Endothelial cell of umbilical vein (primary cell): ENCODE data around the gene MCHR1. TPM values are rescaled to one million over a fixed set of nuclear protein-coding genes. Genes with fewer than 3 reads are reported as not detected.

ENCODE experiments used
- BruUV-seq: library from RNA; stranded (reverse); fragments of 400-500 nt; replicated peaks from 2 replicates; lab custom pipeline; 2021; lab: Mats Ljungman, UMichigan
- CTCF ChIA-PET: fragments of 300-600, 350-600 bp; sonication (Branson Sonifier 250); formaldehyde crosslinking; loops from one replicate; lab custom pipeline; 2021; ENCODE audit warnings: antibody characterized with exemption, inconsistent platforms; lab: Charles Lee
- POLR2A ChIA-PET: fragments of 300-600, 350-600 bp; sonication (Branson Sonifier 250); formaldehyde crosslinking; loops from one replicate; lab custom pipeline; 2021; ENCODE audit warnings: antibody characterized with exemption, inconsistent platforms; lab: Charles Lee
- DNase-seq: peaks from one replicate; pipeline ENCODE4 v3.0.0-alpha.2; 2011; ENCODE audit warnings: low read depth, low spot score
- FAIRE-seq: peaks from 2 replicates; lab custom pipeline; 2011; peaks lifted over from hg19 to GRCh38; lab: Jason Lieb, UNC
- H2AFZ ChIP-seq: 2 replicates; pipeline ENCODE4 v1.6.0; 2012; ENCODE audit warnings: low read depth, low read length, control low read depth, inconsistent platforms
- H3K27ac ChIP-seq: 2 replicates; pipeline ENCODE4 v1.5.1; 2011; ENCODE audit warnings: low read depth, mild to moderate bottlenecking, control low read depth, low read length, moderate library complexity; ENCODE audit not compliant: insufficient read depth
- H3K27me3 ChIP-seq, 2 experiments: 2 replicates each; pipeline versions ENCODE4 v1.6.0 to v1.6.1; 2011; ENCODE audit warnings: low read length in 2 of 2, mixed read lengths in 1 of 2; ENCODE audit not compliant: control insufficient read depth in 2 of 2, insufficient read depth in 2 of 2
- H3K36me3 ChIP-seq, 2 experiments: 2 replicates in 1 of 2; 3 replicates in 1 of 2; pipeline ENCODE4 v1.5.1; 2011; ENCODE audit warnings: low read length in 2 of 2, mild to moderate bottlenecking in 1 of 2, moderate library complexity in 1 of 2; ENCODE audit not compliant: control insufficient read depth in 2 of 2, insufficient read depth in 2 of 2; ENCODE audit errors: extremely low read depth in 1 of 2
- H3K4me1 ChIP-seq: 3 replicates; pipeline ENCODE4 v1.5.1; 2011; ENCODE audit warnings: mild to moderate bottlenecking, low read length; ENCODE audit not compliant: control insufficient read depth, insufficient read depth; ENCODE audit errors: extremely low read depth
- H3K4me2 ChIP-seq: 2 replicates; pipeline ENCODE4 v1.6.1; 2011; ENCODE audit warnings: low read length, control low read depth, mixed read lengths; ENCODE audit not compliant: insufficient read depth
- H3K4me3 ChIP-seq, 3 experiments: fragments of 200-600 bp in 1 of 3; sonication (generic), shearing (Covaris generic) in 1 of 3; replicated peaks in 1 of 3; 2 replicates each; pipeline ENCODE4 v1.5.1; 2011 to 2016; ENCODE audit warnings: control low read depth in 3 of 3, low read length in 3 of 3, mild to moderate bottlenecking in 2 of 3, inconsistent platforms in 1 of 3, low read depth in 1 of 3, moderate library complexity in 1 of 3; ENCODE audit not compliant: insufficient read depth in 1 of 3
- H3K79me2 ChIP-seq: 2 replicates; pipeline ENCODE4 v1.6.0; 2012; ENCODE audit warnings: low read length, inconsistent platforms; ENCODE audit not compliant: control insufficient read depth, insufficient read depth
- H3K9ac ChIP-seq: replicated peaks from 2 replicates; pipeline ENCODE3; 2011; ENCODE audit warnings: low read length, control low read depth; ENCODE audit not compliant: insufficient read depth; ENCODE audit errors: extremely low read depth
- H3K9me1 ChIP-seq: replicated peaks from 3 replicates; pipeline ENCODE4 v1.6.0; 2011; ENCODE audit warnings: mild to moderate bottlenecking, low read length; ENCODE audit not compliant: control insufficient read depth, insufficient read depth; ENCODE audit errors: extremely low read depth
- H3K9me3 ChIP-seq: replicated peaks from 2 replicates; pipeline ENCODE4 v1.5.1; 2012; ENCODE audit warnings: low read length, inconsistent platforms; ENCODE audit not compliant: control insufficient read depth, insufficient read depth
- H4K20me1 ChIP-seq: replicated peaks from 2 replicates; pipeline ENCODE3; 2011; ENCODE audit warnings: mild to moderate bottlenecking, low read length; ENCODE audit not compliant: control insufficient read depth, insufficient read depth; ENCODE audit errors: extremely low read depth
- FOS ChIP-seq: IDR thresholded peaks from 2 replicates; pipeline ENCODE4 v1.6.1; 2011; ENCODE audit warnings: mild to moderate bottlenecking, low read length, moderate library complexity, borderline replicate concordance; ENCODE audit not compliant: insufficient read depth
- JUN ChIP-seq: IDR thresholded peaks from 2 replicates; pipeline ENCODE4 v1.6.1; 2011; ENCODE audit warnings: borderline replicate concordance, low read depth; ENCODE audit not compliant: insufficient read length, insufficient read depth
- POLR2A ChIP-seq: IDR thresholded peaks from 2 replicates; pipeline ENCODE4 v1.6.1; 2012; ENCODE audit warnings: low read depth, mild to moderate bottlenecking, control low read depth, low read length
- POLR2AphosphoS5 ChIP-seq: IDR thresholded peaks from 2 replicates; pipeline ENCODE4 v1.6.1; 2012; ENCODE audit warnings: low read depth, mild to moderate bottlenecking, control low read depth, low read length, moderate library complexity; ENCODE audit not compliant: insufficient read depth
- dilution Hi-C: fragments of 300-500 bp; cut with MboI; formaldehyde crosslinking; loops from one replicate; pipeline ENCODE4 v1.15.0; 2019; ENCODE audit warnings: low sequenced_read_pairs; ENCODE audit not compliant: extremely low pct_ligation_motif_present
- intact Hi-C: fragments of 100-400 bp; cut with micrococcal nuclease; formaldehyde crosslinking; loops from one replicate; pipeline ENCODE4 v1.10.0; 2022
- polyA plus RNA-seq, 4 experiments: library from polyadenylated mRNA; depleted of rRNA in 3 of 4; stranded (reverse) in 3 of 4; unstranded in 1 of 4; fragments of >200 nt; gene quantifications; 2 replicates each; pipeline versions ENCODE4 v1.2.1 to v1.2.3, GENCODE V29; 2011 to 2012; ENCODE audit warnings: missing spikeins in 1 of 4
- total RNA-seq: library from RNA; stranded (reverse); gene quantifications from 2 replicates; pipeline ENCODE4 v1.2.3, GENCODE V29; 2021
- TF ChIP-seq, protein P1 (sequence below): IDR thresholded peaks from 2 replicates; pipeline ENCODE4 v1.6.1; 2011; ENCODE audit not compliant: insufficient read depth, insufficient read length

Gene MCHR1
- total and polyA plus RNA-seq, 2 donors (not counting 3 experiments of a cell fraction or from before 2014, with no cell fraction given): not detected

DNA sequence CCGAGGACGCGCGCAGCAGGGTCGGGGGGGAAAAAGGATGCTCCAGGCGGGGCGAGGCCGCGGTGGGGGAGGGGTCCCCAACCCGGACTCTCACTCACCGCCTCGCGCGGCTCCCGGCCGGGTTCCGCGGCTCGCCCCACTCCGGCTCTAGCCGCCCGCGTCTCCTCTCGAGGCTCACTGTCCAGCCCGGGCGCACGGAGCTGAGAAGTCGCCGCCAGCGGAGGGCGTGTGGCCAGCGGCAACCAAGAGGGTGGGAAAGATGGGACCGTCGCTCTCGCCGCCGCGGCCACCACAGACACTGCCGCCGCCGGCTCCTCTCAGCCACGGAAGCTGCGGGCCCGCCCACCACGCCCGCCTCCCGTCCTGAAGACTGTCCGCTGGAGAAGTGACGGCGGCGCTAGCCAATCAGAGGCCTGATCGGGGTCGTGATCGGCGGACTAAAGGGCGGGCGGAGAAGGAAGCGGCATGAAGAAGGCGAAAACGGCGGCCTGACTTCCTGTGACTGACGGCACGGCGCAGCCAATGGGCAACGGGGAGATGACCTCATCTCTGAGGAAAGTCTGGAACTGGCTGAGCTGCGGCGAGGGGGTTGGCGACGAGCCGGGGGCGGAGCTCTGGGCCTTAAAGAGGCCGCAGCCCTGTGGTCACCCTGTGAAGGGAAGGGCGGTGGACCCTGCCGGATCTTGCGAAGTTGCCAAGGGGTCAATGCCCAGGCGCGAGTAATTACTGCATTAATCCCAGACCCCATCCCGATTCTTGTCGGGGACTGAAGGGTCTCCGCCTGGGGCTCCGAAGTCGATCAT lies 42.7 kb upstream of the MCHR1 start, which contains the start of gene MRTFA:
Gene MRTFA (minus strand): TSS at position 340 of the 803 bp plus-strand sequence.
- no TSS peak for BruUV-seq
- intact Hi-C loops: loop anchor here (2.0 to 5.0 kb wide), 2 partner anchors 112 to 459 kb away; partner anchors contain the start of gene TNRC6B
- H3K4me3 ChIP-seq: peak within 1 kb of the TSS; percentile 72 to 88 (median 87)
- H3K4me1 ChIP-seq: peaks cover 21% of the 10 kb centered on the region
- peak within 1 kb of the TSS; percentile 94 for H3K4me2 ChIP-seq
- H3K9ac ChIP-seq: peak within 1 kb of the TSS; percentile 81
- peak; percentile 99 for FAIRE-seq
- H3K9me1 ChIP-seq: no peaks in the 10 kb centered on the region
- no peaks in the 10 kb centered on the region for H3K9me3 ChIP-seq
- TF ChIP-seq POLR2AphosphoS5 (peak; percentile 78), FOS (peak; percentile 32), POLR2A (peak; percentile 81), JUN (peak; percentile 67)
- TF ChIP-seq, protein P1, sequence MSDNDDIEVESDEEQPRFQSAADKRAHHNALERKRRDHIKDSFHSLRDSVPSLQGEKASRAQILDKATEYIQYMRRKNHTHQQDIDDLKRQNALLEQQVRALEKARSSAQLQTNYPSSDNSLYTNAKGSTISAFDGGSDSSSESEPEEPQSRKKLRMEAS: no peak
- peaks cover 2% of the 10 kb centered on the region for H4K20me1 ChIP-seq
- dilution Hi-C loops: no loop called here
- peak within 1 kb of the TSS; percentile 84 for H2AFZ ChIP-seq
- H3K79me2 ChIP-seq: peaks cover 43% of the 10 kb centered on the region
- H3K27ac ChIP-seq: peak within 1 kb of the TSS; percentile 69
- POLR2A ChIA-PET: interaction anchor here (0.6 to 1.0 kb wide), 5 partner anchors 9 to 200 kb away, joined by 3 to 4 read pairs (median 3); no protein-coding TSS in a partner anchor
- CTCF ChIA-PET: interaction anchor here (0.7 to 4.9 kb wide), 10 partner anchors 10 to 262 kb away, joined by 3 to 29 read pairs (median 5); no protein-coding TSS in a partner anchor
- no peaks in the 10 kb centered on the region for H3K27me3 ChIP-seq
- DNase-seq: peak; percentile 100
- no peaks in the 10 kb centered on the region for H3K36me3 ChIP-seq
